HepG2 (cell line): ENCODE measurements around the gene PTPN18. TPM values are rescaled to one million over a fixed set of nuclear protein-coding genes. Genes with fewer than 3 reads are reported as not detected.

Source experiments
- CENPT ChIP-seq: sonication (generic); formaldehyde crosslinking; IDR thresholded peaks from 2 replicates; pipeline ENCODE4 v1.8.0; 2022; ENCODE audit warnings: low read depth, mild to moderate bottlenecking, moderate library complexity, missing genetic modification reagents
- MEIS1 ChIP-seq: sonication (generic); formaldehyde crosslinking; IDR thresholded peaks from 2 replicates; pipeline ENCODE4 v1.9.0; 2021; ENCODE audit warnings: mild to moderate bottlenecking, missing genetic modification reagents, moderate library complexity, borderline replicate concordance
- NONO ChIP-seq, 2 experiments: fragments of 450-650 bp in 1 of 2; sonication (generic) in 1 of 2; formaldehyde crosslinking in 1 of 2; IDR thresholded peaks in 1 of 2; conservative IDR thresholded peaks in 1 of 2; 2 replicates each; pipeline versions ENCODE4 v1.6.1 to v1.8.0; 2017 to 2022; ENCODE audit warnings: mild to moderate bottlenecking in 1 of 2, missing genetic modification reagents in 1 of 2, moderate library complexity in 1 of 2
- NPAS2 ChIP-seq: sonication (generic); formaldehyde crosslinking; IDR thresholded peaks from 2 replicates; pipeline ENCODE4 v1.8.0; 2022; ENCODE audit warnings: mild to moderate bottlenecking, missing genetic modification reagents, borderline replicate concordance
- SALL1 ChIP-seq: sonication (generic); formaldehyde crosslinking; IDR thresholded peaks from 2 replicates; pipeline ENCODE4 v1.8.0; 2022; ENCODE audit warnings: mild to moderate bottlenecking, missing genetic modification reagents
- SIX4 ChIP-seq: sonication (generic); formaldehyde crosslinking; IDR thresholded peaks from 2 replicates; pipeline ENCODE4 v1.4.0; 2020; ENCODE audit warnings: missing genetic modification reagents
- SOX6 ChIP-seq, 2 experiments: fragments of 450-650 bp in 1 of 2; sonication (generic) in 1 of 2; formaldehyde crosslinking in 1 of 2; IDR thresholded peaks; 2 replicates each; pipeline versions ENCODE4 v1.4.0 to v1.6.1; 2017 to 2020; ENCODE audit warnings: antibody characterized with exemption in 1 of 2, mild to moderate bottlenecking in 1 of 2, missing genetic modification reagents in 1 of 2
- ZBTB38 ChIP-seq: sonication (generic); formaldehyde crosslinking; IDR thresholded peaks from 2 replicates; pipeline ENCODE4 v1.5.1; 2020; ENCODE audit warnings: mild to moderate bottlenecking, missing genetic modification reagents
- ZNF124 ChIP-seq: sonication (generic); formaldehyde crosslinking; IDR thresholded peaks from 2 replicates; pipeline ENCODE4 v1.4.0; 2020; ENCODE audit warnings: missing genetic modification reagents
- ZNF232 ChIP-seq: sonication (generic); formaldehyde crosslinking; IDR thresholded peaks from 2 replicates; pipeline ENCODE4 v1.4.0; 2020; ENCODE audit warnings: missing genetic modification reagents, borderline replicate concordance
- ZNF343 ChIP-seq: sonication (generic); formaldehyde crosslinking; IDR thresholded peaks from 2 replicates; pipeline ENCODE4 v1.4.0; 2020; ENCODE audit warnings: mild to moderate bottlenecking, missing genetic modification reagents
- ZNF350 ChIP-seq: sonication (generic); formaldehyde crosslinking; IDR thresholded peaks from 2 replicates; pipeline ENCODE4 v1.4.0; 2020; ENCODE audit warnings: mild to moderate bottlenecking, low read depth, missing genetic modification reagents, borderline replicate concordance
- ZNF496 ChIP-seq: sonication (generic); formaldehyde crosslinking; IDR thresholded peaks from 2 replicates; pipeline ENCODE4 v1.8.1; 2023; ENCODE audit warnings: mild to moderate bottlenecking, moderate library complexity, missing genetic modification reagents; ENCODE audit not compliant: insufficient replicate concordance
- ZNF619 ChIP-seq: sonication (generic); formaldehyde crosslinking; IDR thresholded peaks from 2 replicates; pipeline ENCODE4 v1.4.0; 2020; ENCODE audit warnings: mild to moderate bottlenecking, missing genetic modification reagents
- ZNF737 ChIP-seq: sonication (generic); formaldehyde crosslinking; IDR thresholded peaks from 2 replicates; pipeline ENCODE4 v1.5.0; 2020; ENCODE audit warnings: missing genetic modification reagents, mild to moderate bottlenecking, borderline replicate concordance
- ZNF788 ChIP-seq: sonication (generic); formaldehyde crosslinking; IDR thresholded peaks from 2 replicates; pipeline ENCODE4 v1.5.0; 2020; ENCODE audit warnings: mild to moderate bottlenecking, missing genetic modification reagents, borderline replicate concordance
- polyA plus RNA-seq, 8 experiments: library from polyadenylated mRNA; depleted of rRNA in 3 of 8; stranded (reverse) in 7 of 8; unstranded in 1 of 8; fragments of >200 nt; fragmentation: Illumina TruSeq in 4 of 8; extraction: Trizol in 4 of 8; gene quantifications; 2 replicates each; pipeline versions ENCODE4 v1.2.1 to v1.2.3, GENCODE V29; 2011 to 2016; ENCODE audit warnings: low read depth in 4 of 8, missing spikeins in 1 of 8, mixed read lengths in 1 of 8; ENCODE audit not compliant: insufficient read depth in 1 of 8
- total RNA-seq, 5 experiments: library from RNA; depleted of rRNA; stranded (reverse); fragments of >200 nt; fragmentation: Illumina TruSeq; extraction: Trizol; gene quantifications; 2 replicates each; pipeline ENCODE4 v1.2.3, GENCODE V29; 2016; ENCODE audit warnings: low read depth in 1 of 5
- TF ChIP-seq, protein P1 (sequence below): sonication (generic); formaldehyde crosslinking; IDR thresholded peaks from 2 replicates; pipeline ENCODE4 v1.5.0; 2020; ENCODE audit warnings: missing genetic modification reagents, mild to moderate bottlenecking, borderline replicate concordance
- TF ChIP-seq, protein P2 (sequence below): sonication (generic); formaldehyde crosslinking; IDR thresholded peaks from 2 replicates; pipeline ENCODE4 v1.5.0; 2020; ENCODE audit warnings: missing genetic modification reagents
- TF ChIP-seq, protein P3 (sequence below): sonication (generic); formaldehyde crosslinking; IDR thresholded peaks from 2 replicates; pipeline ENCODE4 v1.4.0; 2020; ENCODE audit warnings: missing genetic modification reagents, mild to moderate bottlenecking, borderline replicate concordance
- TF ChIP-seq, protein P4 (sequence below): sonication (generic); formaldehyde crosslinking; conservative IDR thresholded peaks from 2 replicates; pipeline ENCODE4 v1.5.0; 2020; ENCODE audit warnings: missing genetic modification reagents
- TF ChIP-seq, protein P5 (sequence below): sonication (generic); formaldehyde crosslinking; IDR thresholded peaks from 2 replicates; pipeline ENCODE4 v1.4.0; 2020; ENCODE audit warnings: mild to moderate bottlenecking, missing genetic modification reagents

The PTPN18 gene
- total and polyA plus RNA-seq, 2 of the 13 experiments (the other 11 are each of a cell fraction or from before 2014, with no cell fraction given), result 14.8 to 39.6 TPM

DNA sequence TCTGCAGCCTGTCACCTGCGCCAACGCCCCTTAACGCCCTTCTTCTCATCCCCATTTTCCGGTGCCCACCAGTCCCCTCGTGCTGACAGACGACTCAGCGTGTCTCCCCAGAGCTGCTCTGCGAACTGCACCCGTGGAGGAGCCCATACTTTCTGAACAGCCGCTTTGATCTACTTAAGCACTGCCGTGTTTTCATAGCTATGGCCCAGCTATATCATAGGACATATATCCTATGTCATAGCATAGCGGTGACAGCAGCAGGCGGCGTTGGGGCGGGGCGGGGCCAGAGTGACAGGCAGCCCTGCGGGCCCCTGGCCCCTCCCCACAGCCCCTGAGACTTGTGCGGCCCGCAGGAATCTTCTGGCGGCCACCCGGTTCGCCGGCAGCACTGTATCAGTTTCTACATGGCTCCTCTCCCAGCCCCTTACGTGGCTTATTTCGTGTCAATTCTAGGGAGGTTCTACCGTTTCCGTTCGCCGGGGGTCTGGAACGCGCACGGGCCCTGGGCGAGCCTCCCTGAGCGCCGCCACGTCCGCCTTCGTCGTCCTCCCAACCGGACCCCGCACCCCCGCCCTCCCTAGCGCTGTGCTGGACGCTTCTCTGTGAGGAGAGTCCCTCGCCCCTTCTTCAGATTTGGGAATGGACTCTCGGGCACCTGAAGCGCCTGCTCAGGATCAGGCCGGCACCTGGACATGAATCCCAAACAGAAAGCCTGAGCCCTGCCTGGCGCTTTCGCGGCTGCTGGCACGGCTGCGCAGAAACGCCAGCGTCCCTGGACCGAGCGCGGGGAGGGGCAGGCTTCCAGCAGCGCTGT, 35.4 kb downstream of the PTPN18 start (continued):
- TF ChIP-seq ZBTB38, result peak; percentile 15; the same call in 1 of the 2 replicates
- 0 out of 2 replicates have a peak, but pooled peaks have one; percentile 14 for TF ChIP-seq ZNF124 (CRISPR knock-in tag)
- TF ChIP-seq CENPT (CRISPR knock-in tag), result no peak
- no peak for TF ChIP-seq ZNF496 (CRISPR knock-in tag)
- TF ChIP-seq, protein P1, sequence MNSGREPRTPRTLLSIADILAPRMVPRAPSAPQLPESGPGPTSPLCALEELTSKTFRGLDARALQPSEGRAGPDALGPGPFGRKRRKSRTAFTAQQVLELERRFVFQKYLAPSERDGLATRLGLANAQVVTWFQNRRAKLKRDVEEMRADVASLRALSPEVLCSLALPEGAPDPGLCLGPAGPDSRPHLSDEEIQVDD (CRISPR knock-in tag), result no peak
- TF ChIP-seq ZNF343 (CRISPR knock-in tag), result no peak
- no peak for TF ChIP-seq SOX6 (IDR thresholded peaks at IDR 0.05)
- peak; percentile 24; the same call in 1 of the 2 replicates for TF ChIP-seq SOX6 (CRISPR knock-in tag; IDR thresholded peaks at IDR 0.05)
- 0 out of 2 replicates have a peak, but pooled peaks have one; percentile 48 for TF ChIP-seq ZNF619 (CRISPR knock-in tag)
- 0 out of 2 replicates have a peak, but pooled peaks have one; percentile 41 for TF ChIP-seq ZNF232
- TF ChIP-seq, protein P2, sequence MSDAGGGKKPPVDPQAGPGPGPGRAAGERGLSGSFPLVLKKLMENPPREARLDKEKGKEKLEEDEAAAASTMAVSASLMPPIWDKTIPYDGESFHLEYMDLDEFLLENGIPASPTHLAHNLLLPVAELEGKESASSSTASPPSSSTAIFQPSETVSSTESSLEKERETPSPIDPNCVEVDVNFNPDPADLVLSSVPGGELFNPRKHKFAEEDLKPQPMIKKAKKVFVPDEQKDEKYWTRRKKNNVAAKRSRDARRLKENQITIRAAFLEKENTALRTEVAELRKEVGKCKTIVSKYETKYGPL (CRISPR knock-in tag), result no peak
- TF ChIP-seq ZNF788 (CRISPR knock-in tag), result peak; percentile 72; the same call in 1 of the 2 replicates
- TF ChIP-seq ZNF737 (CRISPR knock-in tag), result no peak; the same call in 1 of the 2 replicates
- no peak for TF ChIP-seq SIX4
- TF ChIP-seq NPAS2 (CRISPR knock-in tag), result no peak
- TF ChIP-seq SALL1 (CRISPR knock-in tag), result peak; percentile 45; the same call in 1 of the 2 replicates
- TF ChIP-seq ZNF350, result peak; percentile 76
- TF ChIP-seq, protein P3, sequence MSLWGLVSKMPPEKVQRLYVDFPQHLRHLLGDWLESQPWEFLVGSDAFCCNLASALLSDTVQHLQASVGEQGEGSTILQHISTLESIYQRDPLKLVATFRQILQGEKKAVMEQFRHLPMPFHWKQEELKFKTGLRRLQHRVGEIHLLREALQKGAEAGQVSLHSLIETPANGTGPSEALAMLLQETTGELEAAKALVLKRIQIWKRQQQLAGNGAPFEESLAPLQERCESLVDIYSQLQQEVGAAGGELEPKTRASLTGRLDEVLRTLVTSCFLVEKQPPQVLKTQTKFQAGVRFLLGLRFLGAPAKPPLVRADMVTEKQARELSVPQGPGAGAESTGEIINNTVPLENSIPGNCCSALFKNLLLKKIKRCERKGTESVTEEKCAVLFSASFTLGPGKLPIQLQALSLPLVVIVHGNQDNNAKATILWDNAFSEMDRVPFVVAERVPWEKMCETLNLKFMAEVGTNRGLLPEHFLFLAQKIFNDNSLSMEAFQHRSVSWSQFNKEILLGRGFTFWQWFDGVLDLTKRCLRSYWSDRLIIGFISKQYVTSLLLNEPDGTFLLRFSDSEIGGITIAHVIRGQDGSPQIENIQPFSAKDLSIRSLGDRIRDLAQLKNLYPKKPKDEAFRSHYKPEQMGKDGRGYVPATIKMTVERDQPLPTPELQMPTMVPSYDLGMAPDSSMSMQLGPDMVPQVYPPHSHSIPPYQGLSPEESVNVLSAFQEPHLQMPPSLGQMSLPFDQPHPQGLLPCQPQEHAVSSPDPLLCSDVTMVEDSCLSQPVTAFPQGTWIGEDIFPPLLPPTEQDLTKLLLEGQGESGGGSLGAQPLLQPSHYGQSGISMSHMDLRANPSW (CRISPR knock-in tag), result 0 out of 2 replicates have a peak, but pooled peaks have one; percentile 46
- TF ChIP-seq, protein P4, sequence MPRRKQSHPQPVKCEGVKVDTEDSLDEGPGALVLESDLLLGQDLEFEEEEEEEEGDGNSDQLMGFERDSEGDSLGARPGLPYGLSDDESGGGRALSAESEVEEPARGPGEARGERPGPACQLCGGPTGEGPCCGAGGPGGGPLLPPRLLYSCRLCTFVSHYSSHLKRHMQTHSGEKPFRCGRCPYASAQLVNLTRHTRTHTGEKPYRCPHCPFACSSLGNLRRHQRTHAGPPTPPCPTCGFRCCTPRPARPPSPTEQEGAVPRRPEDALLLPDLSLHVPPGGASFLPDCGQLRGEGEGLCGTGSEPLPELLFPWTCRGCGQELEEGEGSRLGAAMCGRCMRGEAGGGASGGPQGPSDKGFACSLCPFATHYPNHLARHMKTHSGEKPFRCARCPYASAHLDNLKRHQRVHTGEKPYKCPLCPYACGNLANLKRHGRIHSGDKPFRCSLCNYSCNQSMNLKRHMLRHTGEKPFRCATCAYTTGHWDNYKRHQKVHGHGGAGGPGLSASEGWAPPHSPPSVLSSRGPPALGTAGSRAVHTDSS (CRISPR knock-in tag), result no peak
- TF ChIP-seq, protein P5, sequence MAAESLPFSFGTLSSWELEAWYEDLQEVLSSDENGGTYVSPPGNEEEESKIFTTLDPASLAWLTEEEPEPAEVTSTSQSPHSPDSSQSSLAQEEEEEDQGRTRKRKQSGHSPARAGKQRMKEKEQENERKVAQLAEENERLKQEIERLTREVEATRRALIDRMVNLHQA (CRISPR knock-in tag), result no peak
- TF ChIP-seq MEIS1, result no peak; the same call in 1 of the 2 replicates
- no peak for TF ChIP-seq NONO (IDR thresholded peaks at IDR 0.05)
- TF ChIP-seq NONO (CRISPR knock-in tag; conservative IDR thresholded peaks at IDR 0.05), result 0 out of 2 replicates have a peak, but pooled peaks have one; percentile 22
